GM19193 (cell line): ENCODE data around the gene DLL3.

ENCODE experiments used
- POLR2A ChIP-seq: IDR thresholded peaks from 4 replicates; pipeline ENCODE4 v1.6.1; 2011; ENCODE audit not compliant: insufficient read depth, insufficient read length; ENCODE audit errors: extremely low read depth

The DLL3 gene

DNA sequence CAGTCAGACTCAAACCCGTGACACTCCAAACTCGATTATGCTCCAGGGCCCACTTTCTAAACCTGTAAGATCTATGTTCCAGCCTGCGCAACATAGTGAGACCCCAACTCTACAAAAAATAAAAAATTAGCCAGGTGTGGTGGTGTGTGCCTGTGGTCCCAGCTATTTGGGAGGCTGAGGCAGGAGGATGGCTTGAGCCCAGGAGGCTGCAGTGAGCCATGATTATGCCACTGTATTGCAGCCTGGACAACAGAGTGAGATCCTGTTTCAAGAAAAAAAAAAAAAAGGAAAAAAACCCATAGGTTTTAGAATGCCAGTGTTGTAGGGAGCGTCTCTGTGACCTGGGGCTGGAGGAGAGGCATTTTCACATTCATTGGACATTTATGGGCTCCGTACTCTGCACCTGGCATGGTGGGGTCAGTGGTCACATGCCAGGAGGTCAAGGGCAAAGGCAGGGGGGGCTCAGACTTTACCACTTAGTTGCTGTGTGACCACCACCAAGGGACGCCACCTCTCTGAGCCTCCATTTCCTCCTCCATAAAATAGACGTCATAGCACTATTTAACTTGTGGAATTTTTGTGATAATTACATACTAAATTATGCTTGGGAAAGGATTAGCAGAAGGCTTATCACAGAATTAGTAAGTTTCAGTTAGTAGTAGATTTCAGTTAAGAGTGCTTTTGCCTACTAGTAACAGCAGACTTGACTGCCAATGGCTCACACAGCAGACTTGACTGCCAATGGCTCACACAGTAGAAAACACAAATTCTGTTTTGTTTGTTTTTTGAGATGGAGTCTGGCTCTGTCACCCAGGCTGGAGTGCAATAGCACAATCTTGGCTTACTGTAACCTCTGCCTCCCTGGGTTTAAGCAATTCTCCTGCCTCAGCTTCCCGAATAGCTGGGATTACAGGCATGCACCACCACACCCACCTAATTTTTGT is 22.1 kb downstream of the DLL3 start:
- TF ChIP-seq POLR2A, result no peak

DNA sequence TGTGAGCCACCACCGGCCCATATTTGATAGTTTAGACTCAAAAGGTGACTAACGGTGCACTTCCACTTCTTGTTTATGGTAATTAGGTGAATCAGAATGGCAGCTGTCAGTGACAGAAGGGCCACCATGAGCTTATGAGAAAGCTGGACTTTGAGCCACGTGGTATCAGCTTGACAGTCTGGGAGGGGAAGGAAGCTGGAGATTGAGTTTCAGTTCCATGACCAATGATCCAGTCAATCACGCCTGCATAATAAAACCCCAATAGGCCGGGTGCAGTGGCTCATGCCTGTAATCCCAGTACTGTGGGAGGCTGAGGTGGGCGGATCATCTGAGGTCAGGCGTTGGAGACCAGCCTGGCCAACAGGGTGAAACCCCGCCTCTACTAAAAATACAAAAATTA is 25.7 kb downstream of the DLL3 start:
- TF ChIP-seq POLR2A, result no peak

DNA sequence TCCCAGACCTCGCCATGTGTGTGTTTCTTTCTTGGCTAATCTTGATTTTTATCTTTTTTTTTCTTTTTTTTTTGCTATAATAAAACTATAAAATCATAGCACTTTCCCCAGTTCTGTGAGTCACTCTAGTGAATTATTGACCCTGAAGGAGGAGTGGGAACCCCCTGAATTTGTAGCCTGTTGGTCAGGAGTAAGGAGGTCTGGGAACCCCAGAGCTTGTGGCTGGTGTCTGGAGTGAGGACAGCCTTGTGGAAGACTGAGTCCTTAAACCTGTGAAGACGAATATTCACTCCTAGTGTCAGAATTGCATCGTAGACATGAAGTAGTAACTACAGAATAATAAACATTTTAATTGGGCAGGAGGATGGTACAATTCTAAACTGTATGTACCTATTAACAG is 26.5 kb downstream of the DLL3 start:
- no peak for TF ChIP-seq POLR2A

DNA sequence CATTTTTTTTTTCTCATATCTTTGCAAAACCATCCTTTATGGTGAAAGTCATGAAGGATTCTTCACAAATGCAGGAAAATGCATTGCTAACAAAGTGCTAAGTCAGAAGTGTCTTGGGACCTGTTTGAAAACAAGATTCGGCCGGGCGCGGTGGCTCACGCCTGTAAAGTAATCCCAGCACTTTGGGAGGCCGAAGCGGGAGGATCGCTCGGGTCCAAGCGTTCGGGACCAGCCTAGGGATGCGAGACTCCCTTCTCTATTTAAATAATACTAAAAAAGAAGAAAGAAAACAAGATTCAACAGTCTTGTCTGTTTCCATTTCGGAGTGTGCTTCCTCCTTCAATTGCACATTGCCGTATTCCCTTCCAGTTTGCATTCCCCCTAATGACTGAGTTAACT is 33.1 kb downstream of the DLL3 start:
- no peak for TF ChIP-seq POLR2A

DNA sequence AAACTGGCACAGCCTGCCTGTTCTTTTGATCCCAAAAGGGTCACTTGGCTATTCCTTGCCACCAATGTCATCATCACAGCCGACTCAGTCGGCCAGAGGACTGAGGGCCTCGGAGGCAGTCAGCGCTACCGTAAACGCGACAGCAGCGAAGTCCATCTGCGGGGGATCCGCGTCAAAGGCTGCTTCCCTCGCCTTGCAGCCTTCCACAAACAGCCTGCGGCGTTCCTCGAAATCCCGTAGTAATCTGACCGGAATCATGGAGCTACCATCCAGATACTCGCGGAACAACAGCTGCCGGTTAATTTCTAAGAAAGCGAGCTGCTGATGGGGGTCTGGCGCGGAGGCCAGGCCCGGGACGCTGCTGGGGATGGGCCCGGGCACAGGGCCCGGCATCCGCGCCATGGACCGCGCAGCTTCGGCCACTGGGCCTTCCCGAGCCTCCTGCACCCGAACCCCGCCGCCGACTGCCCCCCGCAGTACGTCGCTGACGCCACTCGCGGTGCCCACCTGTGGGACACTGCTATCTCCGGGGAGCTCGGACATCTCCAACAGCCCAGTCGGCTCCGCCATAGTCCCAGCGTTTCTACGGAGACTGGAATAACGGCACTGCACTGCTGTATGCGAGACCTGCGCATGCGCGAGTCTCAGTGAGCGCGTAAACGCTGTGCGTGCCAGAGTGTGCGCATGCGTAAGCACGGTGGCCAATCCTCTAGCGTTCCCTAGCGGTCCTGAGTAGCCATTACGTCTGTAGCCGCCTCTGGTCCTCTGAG is 33.7 kb downstream of the DLL3 start, which contains the start of gene EID2B:
EID2B (minus strand) TSS at position 620 of the 770 bp plus-strand sequence; CDS start at position 570, 50 bp downstream.
- peak; percentile 63 for TF ChIP-seq POLR2A

DNA sequence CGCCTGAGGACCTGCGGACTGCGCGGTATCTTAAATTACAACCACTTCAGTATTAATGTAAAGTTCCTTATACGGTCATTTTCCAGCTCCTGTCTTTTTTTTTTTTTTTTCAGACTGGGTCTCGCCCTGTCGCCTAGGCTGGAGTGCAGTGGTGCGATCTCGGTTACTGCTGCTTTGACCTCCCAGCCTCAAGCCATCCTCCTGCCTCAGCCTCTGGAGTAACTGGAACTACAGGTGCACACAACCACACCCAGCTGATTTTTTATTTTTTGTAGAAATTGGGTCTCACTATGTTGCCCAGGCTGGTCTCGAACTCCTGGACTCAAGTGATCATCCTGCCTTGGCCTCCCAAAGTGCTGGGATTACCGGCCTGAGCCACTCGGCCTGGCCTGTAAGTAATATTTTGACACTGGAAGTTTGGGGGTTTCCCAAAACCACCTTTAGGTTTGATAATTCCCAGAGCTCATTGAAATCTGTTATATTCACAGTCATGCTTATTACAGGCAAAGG is 34.3 kb downstream of the DLL3 start:
- TF ChIP-seq POLR2A, result no peak

DNA sequence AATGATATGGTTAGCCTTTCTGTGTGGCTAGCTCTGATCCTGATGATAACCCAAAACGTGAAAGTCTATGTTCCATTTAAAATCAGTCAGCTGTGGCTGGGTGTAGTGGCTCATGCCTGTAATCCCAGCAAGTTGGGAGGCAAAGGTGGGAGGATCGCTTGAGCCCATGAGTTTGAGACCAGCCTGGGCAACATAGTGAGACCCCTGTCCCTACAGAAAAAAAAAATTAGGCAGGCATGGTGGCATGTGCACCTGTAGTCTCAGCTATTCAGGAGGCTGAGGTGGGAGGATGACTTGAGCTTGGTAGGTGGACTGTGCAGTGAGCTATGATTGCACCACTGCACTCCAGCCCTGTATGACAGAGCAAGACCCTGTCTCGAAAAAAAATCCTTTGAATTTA is 35.0 kb downstream of the DLL3 start:
- no peak for TF ChIP-seq POLR2A

DNA sequence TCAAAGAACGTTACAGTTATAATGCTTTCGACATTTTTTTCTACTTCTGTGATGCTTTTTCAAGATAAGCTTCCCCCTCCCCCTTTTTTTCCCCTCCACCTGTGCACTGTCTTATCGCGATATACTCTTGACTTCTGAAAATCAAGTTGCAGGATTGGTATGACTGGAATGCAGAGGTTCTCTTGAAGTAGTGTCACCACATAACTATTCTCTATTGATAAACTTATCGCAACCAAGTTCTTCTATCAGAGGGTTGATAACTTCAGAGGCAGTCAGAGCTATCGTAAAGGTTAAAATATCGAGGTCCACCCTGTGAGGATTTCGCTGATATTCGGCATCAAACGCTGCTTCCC is 40.4 kb downstream of the DLL3 start:
- no peak for TF ChIP-seq POLR2A

DNA sequence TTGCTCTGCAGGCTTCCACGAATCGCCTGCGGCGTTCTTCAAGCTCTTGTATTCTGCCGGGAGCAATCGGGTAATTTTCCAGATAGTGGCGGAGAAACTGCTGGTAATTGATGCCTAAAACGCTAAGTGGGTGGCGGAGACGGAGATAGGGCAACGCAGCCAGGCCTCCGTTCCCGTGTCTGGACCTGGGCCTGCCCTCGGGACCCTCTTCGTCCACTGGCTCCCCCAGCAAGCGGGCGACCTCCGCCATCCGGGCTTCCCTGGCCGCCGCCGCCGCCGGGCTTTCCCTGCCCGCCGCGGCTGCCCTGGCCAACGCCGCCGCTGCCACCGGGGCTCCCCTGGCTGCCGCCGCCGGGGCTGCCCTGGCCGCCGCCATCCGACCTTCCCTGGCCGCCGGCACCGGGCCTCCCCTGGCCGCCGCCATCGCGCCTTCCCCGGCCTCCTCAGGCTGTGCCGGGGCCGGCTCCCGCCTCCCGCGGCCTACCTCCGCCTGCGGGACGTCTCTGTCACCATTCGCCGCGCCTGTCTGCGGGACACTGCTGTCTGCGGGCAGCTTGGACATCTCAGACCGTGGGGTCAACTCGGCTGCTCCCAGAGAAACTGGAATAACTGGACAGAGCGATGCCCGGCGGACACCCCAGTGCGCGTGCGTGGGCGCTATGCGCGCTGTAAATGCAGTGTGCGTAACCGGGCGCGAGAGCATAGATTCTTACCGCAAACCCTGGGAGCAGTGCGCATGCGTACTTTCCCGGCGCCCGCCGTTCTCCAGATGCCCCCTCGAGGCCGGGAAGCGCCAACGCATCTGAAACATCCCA is 41.0 kb downstream of the DLL3 start, which contains the start of gene EID2:
EID2 (minus strand) TSS at position 644 of the 815 bp plus-strand sequence; CDS start at position 562, 82 bp downstream.
- TF ChIP-seq POLR2A, result peak; percentile 76

DNA sequence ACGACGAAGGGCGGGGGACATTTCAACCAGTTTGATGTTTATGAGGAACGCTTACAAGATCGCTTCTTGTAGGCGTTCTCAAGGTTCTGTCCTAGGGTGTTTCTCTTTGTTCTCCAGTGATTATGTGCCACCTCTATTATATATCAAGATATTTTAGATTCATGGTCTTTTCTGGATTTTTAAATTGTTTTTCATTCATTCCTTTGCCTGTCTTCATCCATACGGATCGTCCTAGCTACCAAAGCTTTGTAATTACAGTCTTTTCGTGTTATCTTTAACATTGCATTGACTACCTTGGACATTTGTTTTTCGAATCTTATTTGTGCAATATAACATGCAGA is 41.6 kb downstream of the DLL3 start:
- no peak for TF ChIP-seq POLR2A

DNA sequence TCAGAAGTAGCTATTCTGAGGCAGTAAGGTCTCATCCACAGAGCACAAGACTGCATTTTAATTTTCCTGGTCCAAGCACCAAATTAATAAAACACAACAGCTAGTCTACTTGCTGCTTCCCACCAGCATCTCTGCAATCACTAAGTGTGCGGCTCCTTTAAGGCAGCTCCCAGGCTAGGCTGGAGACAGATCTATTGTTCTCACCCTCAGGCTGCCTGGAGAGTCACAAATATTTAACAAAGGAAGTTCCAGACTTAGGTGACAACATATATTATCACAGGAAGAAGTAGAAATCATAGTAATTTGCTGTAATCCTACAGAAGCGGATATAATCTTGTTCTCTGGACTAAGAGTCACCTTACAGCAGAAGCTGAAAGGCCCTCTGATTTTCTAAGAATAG is 43.5 kb downstream of the DLL3 start:
- no peak for TF ChIP-seq POLR2A

DNA sequence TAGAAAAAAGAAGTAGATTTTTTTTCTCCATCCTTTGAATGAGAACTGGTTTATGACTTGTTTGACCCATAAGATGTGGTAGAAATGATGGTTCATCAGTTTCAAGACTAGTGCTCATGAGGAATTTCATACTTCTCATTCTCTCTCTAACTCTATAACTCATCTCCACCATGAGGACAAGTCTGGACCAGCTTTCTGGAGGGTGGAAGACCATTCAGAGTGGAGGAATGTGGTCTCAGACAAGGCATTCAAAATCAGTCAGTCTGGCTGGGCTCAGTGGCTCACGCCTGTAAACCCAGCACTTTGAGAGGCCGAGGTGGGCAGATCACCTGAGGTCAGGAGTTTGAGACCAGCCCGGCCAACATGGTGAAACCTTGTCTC is 44.7 kb downstream of the DLL3 start:
- no peak for TF ChIP-seq POLR2A

DNA sequence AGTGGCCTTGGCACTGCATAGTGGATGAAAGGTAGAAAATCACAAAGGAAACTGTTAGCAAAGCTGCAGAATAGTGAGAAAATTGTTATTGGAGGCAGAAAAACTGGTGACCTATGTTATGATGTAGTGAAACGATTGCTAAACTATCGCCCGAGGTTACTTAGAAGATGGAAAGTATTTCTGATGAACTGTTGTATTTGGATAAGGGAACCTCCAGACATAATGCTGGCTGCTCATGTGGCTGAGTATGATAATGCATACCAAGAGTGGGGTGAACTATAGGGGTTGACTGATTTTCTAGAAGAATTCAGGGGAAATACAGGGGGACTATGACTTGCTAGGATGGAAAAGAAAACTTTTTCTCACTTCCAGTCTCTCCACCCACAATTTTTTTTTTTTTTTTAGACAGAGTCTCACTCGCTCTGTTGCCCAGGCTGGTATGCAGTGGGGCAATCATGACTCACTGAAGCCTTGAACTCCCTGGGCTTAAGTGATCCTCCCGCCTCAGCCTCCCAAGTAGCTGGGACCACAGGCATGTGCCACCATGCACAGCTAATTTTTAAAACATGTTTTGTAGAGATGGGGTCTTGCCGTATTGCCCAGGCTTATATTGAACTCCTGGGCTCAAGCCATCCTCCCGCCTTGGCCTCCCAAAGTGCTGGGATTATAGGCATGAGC is 45.6 kb downstream of the DLL3 start:
- TF ChIP-seq POLR2A, result no peak

DNA sequence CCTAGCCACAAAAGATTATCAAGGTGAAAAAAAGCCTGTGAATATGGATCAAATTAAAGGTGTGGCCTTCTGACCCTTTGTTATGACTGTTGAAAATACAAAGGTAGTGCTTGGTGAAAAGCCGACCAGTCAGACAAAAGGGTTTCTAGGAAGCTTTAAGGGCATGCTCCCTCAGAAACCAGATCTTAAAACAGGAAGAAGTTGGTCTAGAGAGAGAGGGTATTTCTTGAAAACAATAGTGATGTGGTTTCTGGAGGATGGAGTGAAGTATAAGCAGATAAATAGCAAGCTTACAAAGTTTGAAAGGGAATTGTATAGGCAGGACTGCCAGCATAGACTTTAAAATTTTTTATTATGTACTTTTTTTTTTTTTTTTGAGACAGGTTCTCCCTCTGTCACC is 46.2 kb downstream of the DLL3 start:
- no peak for TF ChIP-seq POLR2A
